GM18858 (cell line): Measurements from ENCODE around the gene OLFM1.
"Not testable (repeated sequence)": the region's sequence is repeated elsewhere in the genome, so short reads cannot be mapped to it uniquely, and the experiment has no call there.

Experiments used
- ATAC-seq: cut with Tn5 transposase; IDR thresholded peaks from one replicate; pipeline ENCODE4 v1.9.1; 2021; ENCODE audit not compliant: unreplicated experiment

OLFM1 gene

GRCh38 chr9:135056541-135056940 lies 30.9 kb upstream of the OLFM1 start:
- ATAC-seq: no peak

- ATAC-seq: no peak
Measured at GRCh38 chr9:135060461-135061116, 26.9 kb upstream of the OLFM1 start.

DNA sequence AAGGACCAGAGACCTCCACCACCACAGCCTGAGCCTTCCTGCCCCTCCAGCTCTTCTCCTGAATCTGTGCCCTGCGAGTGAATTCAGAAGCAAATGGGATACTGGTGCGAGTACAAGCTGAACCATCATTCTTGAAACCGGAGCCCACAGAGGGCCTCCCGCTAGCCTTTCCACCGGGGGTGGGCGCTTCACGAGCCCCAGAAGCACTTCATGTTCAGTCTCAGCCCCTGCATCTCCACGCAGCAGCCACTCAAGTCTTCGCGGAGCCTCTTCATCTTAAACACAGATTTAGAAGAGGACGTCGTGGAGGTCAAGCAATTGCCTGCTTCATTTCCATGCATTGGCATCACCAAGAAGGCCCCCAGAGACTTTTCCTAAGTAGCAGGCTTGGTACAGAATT lies 26.0 kb upstream of the OLFM1 start:
- ATAC-seq: no peak

DNA sequence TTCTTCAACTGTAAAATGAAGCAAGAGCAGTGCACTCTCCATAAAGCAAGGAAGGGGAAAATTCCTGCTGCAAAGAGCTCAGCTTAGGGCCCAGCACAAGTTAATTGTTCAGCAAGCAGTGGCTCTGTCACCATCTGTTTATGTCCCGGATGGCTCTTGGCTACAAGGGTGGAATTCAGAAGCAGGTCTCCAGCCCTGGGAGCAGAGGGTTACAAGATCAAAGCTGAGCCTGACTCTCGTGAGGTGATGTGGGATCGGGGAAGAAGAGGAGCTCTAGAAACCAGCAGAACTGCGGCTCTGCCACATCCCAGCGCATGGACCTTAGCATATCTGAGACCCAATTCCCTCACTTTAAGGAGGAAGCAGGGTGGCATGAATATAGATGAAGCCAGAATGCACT lies 25.2 kb upstream of the OLFM1 start:
- ATAC-seq: no peak

GRCh38 chr9:135063466-135063865 lies 24.0 kb upstream of the OLFM1 start:
- ATAC-seq: not testable (repeated sequence)

- not testable (repeated sequence) for ATAC-seq
Measured at GRCh38 chr9:135063888-135064287, 23.6 kb upstream of the OLFM1 start.

GRCh38 chr9:135065151-135065550 lies 22.3 kb upstream of the OLFM1 start:
- no peak for ATAC-seq

DNA sequence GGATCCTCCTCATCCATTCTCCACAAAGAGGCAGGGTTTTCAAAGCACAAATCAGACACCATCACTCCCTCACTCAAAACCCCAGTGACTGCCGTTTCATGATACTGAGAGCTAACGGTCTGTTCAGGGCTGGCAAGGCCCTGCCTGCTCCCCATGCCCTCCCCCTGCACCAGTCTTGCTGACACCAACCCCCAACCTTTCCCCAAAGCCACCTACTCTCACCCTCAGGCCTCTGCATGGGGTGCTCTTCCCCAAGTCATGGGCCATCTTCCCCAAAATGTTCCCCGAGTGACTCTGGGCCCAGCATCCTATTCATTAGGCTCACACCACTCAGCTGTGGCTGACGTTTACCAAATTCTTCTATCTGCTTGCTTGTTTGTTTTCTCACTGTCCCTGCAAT lies 21.7 kb upstream of the OLFM1 start:
- ATAC-seq: no peak

DNA sequence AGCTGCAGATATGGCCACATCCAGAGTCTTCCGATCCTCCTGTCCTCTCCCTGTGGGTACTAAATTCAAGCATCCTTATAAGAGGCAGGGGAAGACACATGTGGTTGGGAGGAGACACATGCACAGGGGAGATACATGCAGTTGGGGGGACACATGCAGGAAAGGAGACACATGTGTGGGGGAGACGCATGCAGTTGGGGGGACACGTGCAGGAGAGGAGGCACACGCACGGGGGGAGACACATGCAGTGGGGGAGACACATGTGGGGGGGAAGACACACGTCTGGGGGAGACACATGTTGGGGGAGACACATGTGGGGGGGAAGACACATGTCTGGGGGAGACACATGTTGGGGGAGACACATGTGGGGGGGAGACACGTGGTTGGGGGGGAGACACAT lies 21.2 kb upstream of the OLFM1 start:
- no peak for ATAC-seq

DNA sequence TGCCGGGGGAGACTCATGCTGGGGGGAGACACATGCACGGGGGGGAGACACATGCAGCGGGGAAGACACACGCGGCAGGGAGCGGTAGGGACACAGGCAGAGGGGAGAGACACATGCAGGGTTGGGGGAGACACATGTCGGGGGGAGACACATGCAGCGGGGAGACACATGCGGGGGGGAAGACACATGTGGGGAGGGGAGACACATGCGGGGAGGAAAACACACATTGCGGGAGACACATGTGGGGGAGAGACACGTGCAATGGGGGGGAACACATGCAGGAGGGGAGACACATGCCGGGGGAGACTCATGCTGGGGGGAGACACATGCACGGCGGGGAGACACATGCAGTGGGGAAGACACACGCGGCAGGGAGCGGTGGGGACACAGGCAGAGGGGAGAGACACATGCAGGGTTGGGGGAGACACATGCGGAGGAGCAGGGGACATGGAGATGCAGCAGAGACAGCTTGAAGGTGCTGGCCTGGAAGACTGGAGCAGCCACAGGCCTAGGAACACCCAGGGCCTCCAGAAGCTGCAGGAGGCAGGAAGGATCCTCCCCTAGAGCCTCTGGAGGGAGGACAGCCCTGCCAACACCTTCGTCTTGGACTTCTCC lies 20.3 kb upstream of the OLFM1 start:
- no peak for ATAC-seq

DNA sequence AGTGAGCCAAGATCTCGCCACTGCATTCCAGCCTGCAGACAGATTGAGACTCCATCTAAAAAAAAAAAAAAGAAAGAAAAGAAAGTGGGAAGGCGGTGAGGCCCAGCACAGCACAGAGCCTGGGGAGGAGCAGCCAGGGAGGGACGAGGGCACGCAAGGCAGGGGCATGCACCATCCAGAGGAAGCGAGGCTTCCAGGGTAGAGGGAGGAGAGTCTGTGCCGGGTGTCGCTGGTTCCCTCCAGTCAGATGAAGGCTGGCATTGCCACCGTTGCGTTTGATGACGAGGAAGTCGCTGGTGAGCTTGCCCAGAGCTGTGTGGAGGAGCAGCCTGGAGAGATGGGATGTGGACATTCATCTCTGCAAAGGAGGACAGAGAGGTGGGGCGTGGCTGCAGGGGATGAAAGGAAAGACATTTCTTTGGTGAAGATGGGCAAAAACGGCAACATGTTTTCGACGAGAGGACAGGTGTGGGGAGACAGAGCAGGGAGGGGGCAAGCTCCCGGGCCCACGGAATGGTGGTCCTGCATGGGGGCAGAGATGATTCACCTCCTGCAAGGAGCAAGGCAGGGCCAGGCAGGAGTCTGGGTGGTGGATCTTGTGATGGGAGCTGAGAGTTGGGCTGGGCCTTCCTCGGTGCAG lies 18.6 kb upstream of the OLFM1 start:
- no peak for ATAC-seq

DNA sequence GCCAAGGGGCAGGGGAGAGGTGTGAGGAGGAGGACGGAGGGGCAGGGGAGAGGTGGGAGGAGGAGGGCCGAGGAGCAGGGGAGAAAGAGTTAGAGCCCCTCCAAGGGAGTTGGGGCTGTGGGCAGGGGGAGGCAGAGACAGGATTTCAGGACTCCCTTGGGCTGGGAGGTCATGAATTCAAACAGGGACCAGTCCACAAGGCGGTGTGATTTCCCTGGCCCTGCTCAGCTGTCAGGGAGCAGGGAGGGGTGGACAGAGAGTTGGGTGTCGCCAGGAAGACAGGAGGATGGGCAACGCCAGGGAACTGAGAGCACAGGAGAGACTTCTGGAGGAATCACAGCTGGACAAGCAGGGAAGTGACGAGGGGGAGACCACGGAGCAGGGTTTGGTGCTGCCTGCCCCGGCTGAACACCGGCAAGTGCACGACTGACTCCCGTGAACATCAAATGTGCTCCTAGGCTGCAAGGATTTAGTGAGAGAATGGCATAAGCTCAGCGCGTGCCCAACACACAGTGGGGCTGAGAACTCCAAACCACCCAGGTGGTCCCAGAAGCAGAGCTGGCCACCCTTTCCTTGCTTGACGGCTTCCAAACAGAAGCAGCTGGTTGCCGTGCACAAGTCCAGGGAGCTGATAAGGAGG lies 17.8 kb upstream of the OLFM1 start:
- ATAC-seq: no peak

GRCh38 chr9:135070198-135070951 lies 17.1 kb upstream of the OLFM1 start:
- no peak for ATAC-seq

GRCh38 chr9:135070964-135071735 lies 16.3 kb upstream of the OLFM1 start:
- no peak for ATAC-seq

DNA sequence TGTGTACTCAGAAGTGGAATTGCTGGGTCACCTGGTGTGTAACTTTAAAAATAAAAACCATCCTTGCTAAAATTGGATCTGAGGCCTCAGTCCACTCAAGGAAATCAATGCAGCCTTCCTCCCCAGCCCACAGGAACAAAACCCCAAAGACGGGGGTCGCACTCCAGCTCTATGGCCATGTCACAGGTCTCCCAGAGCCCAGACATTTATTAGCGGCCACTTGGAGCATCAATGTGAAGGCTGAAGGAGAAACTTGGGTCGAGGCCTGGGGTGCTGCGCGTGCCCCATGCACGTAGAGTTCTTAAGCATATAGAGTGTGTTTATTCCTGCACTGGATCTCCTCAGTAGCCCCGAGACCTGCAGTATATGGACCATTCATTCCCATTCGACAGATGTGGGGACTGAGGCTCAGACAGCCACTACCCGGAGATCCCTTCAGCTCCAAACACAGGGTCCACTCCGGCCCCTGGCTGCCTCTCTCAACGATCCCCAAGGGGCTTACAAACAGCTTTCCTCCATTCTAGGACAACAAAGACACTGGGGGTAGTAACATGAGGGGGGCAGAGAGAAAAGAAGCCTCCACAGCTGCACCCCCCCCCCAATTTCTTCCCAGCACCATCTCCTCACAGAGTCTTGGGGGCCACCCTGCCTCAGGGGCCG lies 14.3 kb upstream of the OLFM1 start:
- no peak for ATAC-seq

- ATAC-seq: no peak
Measured at GRCh38 chr9:135073741-135074305, 13.6 kb upstream of the OLFM1 start.

GRCh38 chr9:135074354-135075233 lies 12.9 kb upstream of the OLFM1 start:
- ATAC-seq: no peak

DNA sequence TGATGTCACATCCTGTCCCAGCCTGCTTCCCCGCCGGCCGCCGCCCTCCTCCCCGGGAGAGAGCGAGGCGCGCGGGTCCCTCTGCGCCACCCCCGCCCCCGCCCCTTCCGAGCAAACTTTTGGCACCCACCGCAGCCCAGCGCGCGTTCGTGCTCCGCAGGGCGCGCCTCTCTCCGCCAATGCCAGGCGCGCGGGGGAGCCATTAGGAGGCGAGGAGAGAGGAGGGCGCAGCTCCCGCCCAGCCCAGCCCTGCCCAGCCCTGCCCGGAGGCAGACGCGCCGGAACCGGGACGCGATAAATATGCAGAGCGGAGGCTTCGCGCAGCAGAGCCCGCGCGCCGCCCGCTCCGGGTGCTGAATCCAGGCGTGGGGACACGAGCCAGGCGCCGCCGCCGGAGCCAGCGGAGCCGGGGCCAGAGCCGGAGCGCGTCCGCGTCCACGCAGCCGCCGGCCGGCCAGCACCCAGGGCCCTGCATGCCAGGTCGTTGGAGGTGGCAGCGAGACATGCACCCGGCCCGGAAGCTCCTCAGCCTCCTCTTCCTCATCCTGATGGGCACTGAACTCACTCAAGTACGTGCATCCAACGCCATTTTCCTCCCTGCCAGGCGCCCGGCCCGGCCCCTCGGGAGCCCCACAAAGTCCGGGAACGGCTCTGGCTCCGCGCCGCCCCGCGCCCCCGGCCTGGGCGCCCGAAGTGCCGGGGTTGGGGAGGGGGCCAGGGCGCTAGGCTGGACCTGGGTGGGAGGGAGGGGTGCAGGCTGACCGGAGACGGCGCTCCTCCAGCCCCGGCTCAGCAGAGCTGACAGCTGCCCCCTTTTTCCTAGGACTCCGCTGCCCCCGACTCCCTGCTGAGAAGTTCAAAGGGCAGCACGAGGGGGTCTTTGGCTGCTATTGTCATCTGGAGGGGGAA lies 12.0 kb upstream of the OLFM1 start:
- ATAC-seq: no peak
